GM18858 (cell line): ENCODE measurements around the gene GGACT.

Source experiments
- ATAC-seq: cut with Tn5 transposase; IDR thresholded peaks from one replicate; pipeline ENCODE4 v1.9.1; 2021; ENCODE audit not compliant: unreplicated experiment

GGACT gene

GRCh38 chr13:100483841-100484381 lies 104.7 kb downstream of the GGACT start:
- ATAC-seq, result no peak

- ATAC-seq, result no peak
These were observed 105.5 kb downstream of the GGACT start for GRCh38 chr13:100483139-100483538.

GRCh38 chr13:100480676-100481075 lies 107.9 kb downstream of the GGACT start:
- no peak for ATAC-seq
